Measurements from ENCODE around the gene PTPRT.

GRCh38 chr20:42350521-42350920 lies 839.2 kb downstream of the PTPRT start:
- TF ChIP-seq CTCF (IDR thresholded peaks at IDR 0.05; ENCODE audit: low read depth, low read length), result no peak
- no peak for TF ChIP-seq POLR2A (IDR thresholded peaks at IDR 0.05; ENCODE audit: extremely low read depth, insufficient read length)
- TF ChIP-seq MAX (IDR thresholded peaks at IDR 0.05; ENCODE audit: low read depth, low read length), result no peak
- no peak for TF ChIP-seq MYC (IDR thresholded peaks at IDR 0.05; ENCODE audit: low read depth, low read length)

All from NB4 (cell line).